Measurements from ENCODE around the gene OLFM1.

DNA sequence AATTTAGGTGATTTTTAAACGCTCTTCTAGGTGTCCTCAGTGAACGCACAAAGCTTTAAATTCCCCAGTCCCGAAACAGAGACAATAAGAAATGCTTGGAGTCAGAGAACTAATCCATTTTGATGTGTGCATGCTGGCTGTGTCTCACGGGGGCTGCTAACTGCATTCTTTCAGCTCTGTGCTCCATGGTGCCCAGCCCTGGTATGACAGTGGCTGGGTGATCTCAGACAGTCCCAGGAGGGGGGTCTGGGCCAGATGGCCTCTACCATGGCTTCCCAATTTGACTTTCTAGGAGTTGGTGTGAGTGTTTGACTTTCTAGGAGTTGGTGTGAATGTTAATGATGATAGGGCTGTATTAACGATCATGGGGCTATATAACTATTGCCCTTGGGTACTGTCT lies 12.1 kb downstream of the OLFM1 start:
- TF ChIP-seq REST (IDR thresholded peaks at IDR 0.05; ENCODE audit: insufficient read depth in 1 of 2, low read depth in 2 of 2, low read length in 2 of 2) (no peak), POLR2AphosphoS5 (IDR thresholded peaks at IDR 0.05; ENCODE audit: low read depth, low read length) (no peak), TAF1 (IDR thresholded peaks at IDR 0.05; ENCODE audit: borderline replicate concordance, insufficient read depth, low read length) (no peak), SIN3A (IDR thresholded peaks at IDR 0.05; ENCODE audit: borderline replicate concordance, insufficient read depth, low read length) (no peak), FOXP2 (optimal IDR thresholded peaks at IDR 0.05; ENCODE audit: borderline replicate concordance, extremely low read depth, extremely low read length, insufficient read depth) (no peak)

All from PFSK-1 (cell line).